ENCODE measurements around the gene MKLN1. TPM values are rescaled to one million over a fixed set of nuclear protein-coding genes. Genes with fewer than 3 reads are reported as not detected.

Gene MKLN1
- total RNA-seq, 4 donors from 2014 or later = 93.1 to 175 (median 102) TPM

- intact Hi-C loops (cut with DNase I) = no loop called here
- TF ChIP-seq CTCF (IDR thresholded peaks at IDR 0.05) (no peak), POLR2A (IDR thresholded peaks at IDR 0.05) (no peak)
These were observed 15.3 kb downstream of the MKLN1 start for GRCh38 chr7:131342864-131343442.

GRCh38 chr7:131346885-131347592 lies 19.4 kb downstream of the MKLN1 start:
- Histone ChIP-seq H3K9me3 (no peaks in the 10 kb centered on the region), H3K36me3 (no peaks in the 10 kb centered on the region), H3K27ac (peak overlapping the region in 1 of 3 donors; percentile 12), H3K4me1 (peaks cover 14 to 22% of the 10 kb centered on the region in 2 donors), H3K4me3 (replicated peaks in 1 of 3) (no peak overlapping the region), H3K27me3 (no peaks in the 10 kb centered on the region)
- intact Hi-C loops (cut with DNase I) = no loop called here
- peak; percentile 27 to 32 for DNase-seq
- TF ChIP-seq POLR2A (IDR thresholded peaks at IDR 0.05) (no peak), CTCF (IDR thresholded peaks at IDR 0.05) (no peak)
- WGBS, 2 donors = 25 to 33% methylated on average over 3 of the region's 3 CpGs

More at GRCh38 chr7:131342864-131343442, 15.3 kb downstream of the MKLN1 start:
- Histone ChIP-seq H3K27me3 (no peaks in the 10 kb centered on the region), H3K4me3 (replicated peaks in 1 of 3) (no peak overlapping the region), H3K9me3 (no peaks in the 10 kb centered on the region), H3K27ac (no peak overlapping the region), H3K4me1 (peaks cover 12 to 25% of the 10 kb centered on the region in 2 donors), H3K36me3 (no peaks in the 10 kb centered on the region)
- DNase-seq = no peak
- 72 to 82% methylated on average over 2 of the region's 2 CpGs for WGBS, 2 donors

GRCh38 chr7:131352032-131352431 lies 24.4 kb downstream of the MKLN1 start:
- no peak for TF ChIP-seq POLR2A (IDR thresholded peaks at IDR 0.05)
- no peak for TF ChIP-seq CTCF (IDR thresholded peaks at IDR 0.05)
- intact Hi-C loops (cut with DNase I) = no loop called here
- Histone ChIP-seq H3K4me1 (peaks cover 24% of the 10 kb centered on the region in 2 donors), H3K4me3 (replicated peaks in 1 of 3) (no peak overlapping the region), H3K27ac (no peak overlapping the region), H3K36me3 (no peaks in the 10 kb centered on the region), H3K27me3 (no peaks in the 10 kb centered on the region), H3K9me3 (no peaks in the 10 kb centered on the region)
- 87 to 90% methylated on average over 2 of the region's 2 CpGs for WGBS, 2 donors
- no peak for DNase-seq

GRCh38 chr7:131354390-131354789 lies 26.7 kb downstream of the MKLN1 start:
- no peak for DNase-seq
- intact Hi-C loops (cut with DNase I) = no loop called here
- Histone ChIP-seq H3K9me3 (no peaks in the 10 kb centered on the region), H3K36me3 (no peaks in the 10 kb centered on the region), H3K27me3 (no peaks in the 10 kb centered on the region), H3K27ac (no peak overlapping the region), H3K4me3 (replicated peaks in 1 of 3) (no peak overlapping the region), H3K4me1 (peaks cover 24 to 33% of the 10 kb centered on the region in 2 donors)
- WGBS, 2 donors = 61 to 73% methylated on average over 3 of the region's 3 CpGs
- no peak for TF ChIP-seq CTCF (IDR thresholded peaks at IDR 0.05)
- TF ChIP-seq POLR2A (IDR thresholded peaks at IDR 0.05) = no peak

All from thyroid gland (tissue), 4 donors.